HEK293 (cell line): ENCODE results near the gene NRSN2.

Source experiments
- CTCF ChIA-PET: fragments of 350-600 bp; formaldehyde crosslinking; extraction: SDS; loops from one replicate; lab custom pipeline; 2021; ENCODE audit warnings: antibody characterized with exemption; lab: Yijun Ruan, JAX
- POLR2A ChIA-PET: fragments of 300-600 bp; formaldehyde crosslinking; extraction: SDS; loops from one replicate; lab custom pipeline; 2020; ENCODE audit warnings: antibody characterized with exemption, inconsistent platforms; lab: Yijun Ruan, JAX
- H3K27ac ChIP-seq: fragments of 200-500 bp; sonication (Bioruptor generic); 2 replicates; pipeline ENCODE4 v1.5.1; 2014; ENCODE audit warnings: low read depth, low read length, control low read depth, inconsistent platforms; ENCODE audit errors: extremely low read depth
- H3K36me3 ChIP-seq, 2 experiments: fragments of 200-500 bp in 1 of 2; sonication (Bioruptor generic) in 1 of 2; 1 replicate in 1 of 2; 2 replicates in 1 of 2; pipeline ENCODE4 v1.5.1; 2014 to 2017; ENCODE audit warnings: inconsistent platforms in 2 of 2, low read length in 2 of 2; ENCODE audit not compliant: control insufficient read depth in 2 of 2, insufficient read depth in 1 of 2
- H3K4me1 ChIP-seq: fragments of 200-500 bp; sonication (Bioruptor generic); 2 replicates; pipeline ENCODE4 v1.5.1; 2014; ENCODE audit warnings: mild to moderate bottlenecking, low read length, inconsistent platforms; ENCODE audit not compliant: control insufficient read depth, insufficient read depth
- H3K4me3 ChIP-seq: 2 replicates; pipeline ENCODE4 v1.5.1; 2011; ENCODE audit warnings: low read depth, mild to moderate bottlenecking, control low read depth, low read length, moderate library complexity
- H3K9me3 ChIP-seq: fragments of 200-500 bp; sonication (Bioruptor generic); 2 replicates; pipeline ENCODE4 v1.5.1; 2014; ENCODE audit warnings: low read depth, low read length, inconsistent platforms; ENCODE audit not compliant: control insufficient read depth, insufficient read depth
- BCL6B ChIP-seq: fragments of 450-650 bp; formaldehyde crosslinking; IDR thresholded peaks from 2 replicates; pipeline ENCODE4 v1.5.1; 2017; ENCODE audit warnings: missing biosample characterization, missing genetic modification characterization
- KLF7 ChIP-seq: fragments of 450-650 bp; formaldehyde crosslinking; IDR thresholded peaks from 2 replicates; pipeline ENCODE4 v1.5.1; 2016; ENCODE audit warnings: missing biosample characterization, missing genetic modification characterization, borderline replicate concordance
- KLF9 ChIP-seq: fragments of 450-650 bp; formaldehyde crosslinking; IDR thresholded peaks from 2 replicates; pipeline ENCODE4 v1.5.1; 2016; ENCODE audit warnings: missing biosample characterization, missing genetic modification characterization, low read depth
- PRDM10 ChIP-seq: fragments of 450-650 bp; formaldehyde crosslinking; IDR thresholded peaks from 2 replicates; pipeline ENCODE4 v1.5.1; 2016; ENCODE audit warnings: missing biosample characterization, missing genetic modification characterization
- SCRT1 ChIP-seq: fragments of 450-650 bp; formaldehyde crosslinking; IDR thresholded peaks from 2 replicates; pipeline ENCODE4 v1.5.1; 2016; ENCODE audit warnings: missing biosample characterization, missing genetic modification characterization, borderline replicate concordance
- SP2 ChIP-seq: fragments of 450-650 bp; formaldehyde crosslinking; IDR thresholded peaks from 2 replicates; pipeline ENCODE4 v1.5.1; 2016; ENCODE audit warnings: missing biosample characterization, missing genetic modification characterization
- ZBTB10 ChIP-seq: fragments of 450-650 bp; formaldehyde crosslinking; IDR thresholded peaks from 2 replicates; pipeline ENCODE4 v1.5.1; 2016; ENCODE audit warnings: missing biosample characterization, missing genetic modification characterization
- ZBTB48 ChIP-seq: fragments of 450-650 bp; formaldehyde crosslinking; IDR thresholded peaks from 2 replicates; pipeline ENCODE4 v1.5.1; 2016; ENCODE audit warnings: missing biosample characterization, missing genetic modification characterization
- ZFHX2 ChIP-seq: fragments of 450-650 bp; formaldehyde crosslinking; conservative IDR thresholded peaks from 2 replicates; pipeline ENCODE4 v1.5.1; 2016; ENCODE audit warnings: missing biosample characterization, missing genetic modification characterization
- ZFP69B ChIP-seq: fragments of 450-650 bp; formaldehyde crosslinking; IDR thresholded peaks from 2 replicates; pipeline ENCODE4 v1.5.1; 2016; ENCODE audit warnings: missing biosample characterization, missing genetic modification characterization
- ZNF175 ChIP-seq: fragments of 450-650 bp; formaldehyde crosslinking; IDR thresholded peaks from 2 replicates; pipeline ENCODE4 v1.5.1; 2016; ENCODE audit warnings: missing biosample characterization, missing genetic modification characterization
- ZNF211 ChIP-seq: fragments of 450-650 bp; formaldehyde crosslinking; IDR thresholded peaks from 2 replicates; pipeline ENCODE4 v1.5.1; 2016; ENCODE audit warnings: low read depth, missing biosample characterization, missing genetic modification characterization
- ZNF37A ChIP-seq: fragments of 450-650 bp; IDR thresholded peaks from 2 replicates; pipeline ENCODE4 v1.5.1; 2018; ENCODE audit warnings: missing biosample characterization, missing genetic modification characterization
- ZNF433 ChIP-seq: fragments of 450-650 bp; formaldehyde crosslinking; IDR thresholded peaks from 2 replicates; pipeline ENCODE4 v1.5.1; 2016; ENCODE audit warnings: missing biosample characterization, missing genetic modification characterization, low read depth
- ZNF521 ChIP-seq: fragments of 450-650 bp; formaldehyde crosslinking; IDR thresholded peaks from 2 replicates; pipeline ENCODE4 v1.5.1; 2017; ENCODE audit warnings: missing biosample characterization, mild to moderate bottlenecking, missing genetic modification characterization
- ZNF529 ChIP-seq: fragments of 450-650 bp; formaldehyde crosslinking; IDR thresholded peaks from 2 replicates; pipeline ENCODE4 v1.5.1; 2017; ENCODE audit warnings: missing genetic modification characterization, missing biosample characterization; ENCODE audit not compliant: insufficient replicate concordance
- ZNF654 ChIP-seq: fragments of 450-650 bp; formaldehyde crosslinking; IDR thresholded peaks from 2 replicates; pipeline ENCODE4 v1.5.1; 2016; ENCODE audit warnings: low read depth, missing biosample characterization, missing genetic modification characterization
- ZNF670 ChIP-seq: fragments of 450-650 bp; formaldehyde crosslinking; IDR thresholded peaks from 2 replicates; pipeline ENCODE4 v1.5.1; 2016; ENCODE audit warnings: missing biosample characterization, missing genetic modification characterization, low read depth
- ZNF76 ChIP-seq: fragments of 450-650 bp; formaldehyde crosslinking; IDR thresholded peaks from 2 replicates; pipeline ENCODE4; 2016; ENCODE audit warnings: low read depth, missing biosample characterization, missing genetic modification characterization, borderline replicate concordance
- ZSCAN23 ChIP-seq: fragments of 450-650 bp; formaldehyde crosslinking; IDR thresholded peaks from 2 replicates; pipeline ENCODE4 v1.5.1; 2016; ENCODE audit warnings: missing biosample characterization, missing genetic modification characterization
- TF ChIP-seq, protein P1 (sequence below): fragments of 450-650 bp; formaldehyde crosslinking; IDR thresholded peaks from 2 replicates; pipeline ENCODE4 v1.5.1; 2016; ENCODE audit warnings: missing biosample characterization, missing genetic modification characterization
- TF ChIP-seq, protein P2 (sequence below): fragments of 450-650 bp; IDR thresholded peaks from 2 replicates; pipeline ENCODE4 v1.5.1; 2018; ENCODE audit warnings: missing biosample characterization, mild to moderate bottlenecking, missing genetic modification characterization

Gene NRSN2

DNA sequence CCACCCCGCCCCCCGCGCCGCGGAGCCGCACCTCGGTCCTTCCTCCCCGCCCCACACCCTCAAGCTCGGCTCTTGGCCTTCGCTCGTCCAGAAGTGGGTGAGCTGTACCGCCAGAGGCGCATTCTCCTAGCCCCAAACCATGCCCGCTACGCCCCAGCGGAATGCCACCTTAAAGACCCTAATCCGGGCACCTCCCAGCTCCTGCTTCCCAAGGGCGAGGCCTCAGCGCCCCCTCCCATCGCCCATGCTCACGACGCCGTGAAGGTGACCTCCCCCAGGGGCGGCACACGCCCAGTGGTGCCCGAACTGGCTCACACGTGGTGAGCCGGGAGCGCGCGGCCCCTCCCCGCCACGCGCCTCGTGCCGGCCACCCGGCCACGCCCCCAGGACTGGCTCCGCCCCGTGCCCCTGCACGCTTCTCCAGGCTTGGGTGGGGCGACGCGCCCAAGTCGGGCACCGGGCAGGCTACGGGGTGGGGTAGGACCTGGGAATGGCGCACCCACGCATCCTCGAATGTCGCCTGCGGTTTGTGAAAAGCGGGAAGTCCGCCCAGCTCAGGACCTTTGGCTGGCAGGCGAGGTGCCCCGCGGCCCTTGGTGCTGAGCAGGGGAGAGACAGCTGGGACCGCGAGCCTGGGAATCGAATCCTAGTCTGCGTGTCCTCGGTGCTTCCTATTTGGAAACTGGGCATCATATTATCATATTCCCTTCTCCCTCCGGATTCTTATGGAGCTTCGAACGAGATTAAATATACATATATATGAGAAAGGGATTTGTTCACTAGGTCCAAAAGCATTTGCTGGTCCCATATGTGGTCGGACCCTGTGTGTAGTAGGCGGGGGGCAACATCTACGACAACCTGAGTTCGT lies 22.5 kb upstream of the NRSN2 start (continued):
- TF ChIP-seq ZNF76 (tag by site-specific recombination) (peak; percentile 46; the same call in 1 of the 2 replicates), BCL6B (no peak)
- TF ChIP-seq, all 188 proteins: peak for 55

DNA sequence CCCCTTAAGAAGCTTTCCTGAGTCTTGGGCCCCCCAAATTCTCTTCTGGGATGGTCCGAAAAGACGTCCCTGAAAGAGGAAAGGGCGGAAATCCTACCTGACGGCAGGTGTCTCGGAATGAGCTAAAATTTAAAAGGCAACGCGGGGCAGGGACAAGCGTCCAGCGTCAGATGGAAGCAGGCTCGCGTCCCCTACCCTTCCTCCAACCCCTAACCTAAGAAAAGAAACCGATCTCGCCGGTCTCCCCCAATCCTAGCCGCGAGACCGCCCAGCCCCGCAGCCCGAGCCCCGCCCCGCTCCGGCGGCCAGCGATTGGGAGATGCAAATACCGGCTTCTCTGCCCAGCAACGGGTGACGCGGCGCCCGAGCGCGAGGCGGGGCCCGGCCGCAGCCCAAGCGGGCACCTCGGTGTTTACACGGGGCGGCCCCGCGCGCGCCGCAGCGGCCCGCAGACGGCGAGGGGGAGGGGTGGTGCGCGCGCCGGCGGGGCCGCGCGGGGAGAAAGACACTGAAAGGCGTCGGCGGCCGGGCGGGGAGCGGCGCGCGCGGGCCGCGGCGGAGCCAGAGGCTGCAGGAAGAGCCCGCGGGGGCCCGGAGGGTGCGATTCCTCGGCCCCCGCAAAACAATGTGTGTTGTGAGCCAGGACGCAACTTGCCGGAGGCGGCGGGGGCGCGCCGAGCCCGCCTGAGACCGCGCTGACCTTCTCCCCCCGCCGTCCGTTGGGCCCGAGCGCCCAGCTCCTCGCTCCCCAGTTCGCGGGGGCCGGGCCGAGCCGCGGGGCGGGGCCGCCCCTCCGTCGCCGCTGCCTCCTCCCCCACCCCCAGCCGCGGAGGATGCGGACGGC lies 21.6 kb upstream of the NRSN2 start, which contains the start of gene SOX12:
Gene SOX12 (plus strand): TSS at position 508 of the 844 bp plus-strand sequence. CDS start 373 bp downstream, outside the sequence.
- no peaks in the 10 kb centered on the region; the same call in 1 of the 2 replicates for H3K9me3 ChIP-seq
- H3K36me3 ChIP-seq, result peaks cover 0 to 5% of the 10 kb centered on the region in 2 experiments; a peak in 1 of 3 replicates
- peaks cover 13% of the 10 kb centered on the region for H3K4me1 ChIP-seq
- H3K4me3 ChIP-seq, result peak within 1 kb of the TSS; percentile 43
- ChIA-PET POLR2A (interaction anchor here (0.6 to 5.6 kb wide), 7 partner anchors 13 to 197 kb away, joined by 3 to 74 read pairs (median 4); partner anchors contain the start of genes NRSN2 and ZCCHC3), CTCF (interaction anchor here (0.9 to 1.4 kb wide), 3 partner anchors 14 to 26 kb away, joined by 3 to 5 read pairs (median 3); no protein-coding TSS in a partner anchor)
- peak within 1 kb of the TSS; percentile 99 for H3K27ac ChIP-seq
- peak; percentile 87 for TF ChIP-seq ZFHX2 (tag by site-specific recombination)
- TF ChIP-seq ZBTB10 (tag by site-specific recombination), result peak; percentile 26; the same call in 1 of the 2 replicates
- peak; percentile 17; the same call in 1 of the 2 replicates for TF ChIP-seq KLF9 (tag by site-specific recombination)
- TF ChIP-seq SCRT1 (tag by site-specific recombination), result no peak
- peak; percentile 93 for TF ChIP-seq PRDM10 (tag by site-specific recombination)
- TF ChIP-seq ZNF433 (tag by site-specific recombination), result no peak
- TF ChIP-seq ZNF654 (tag by site-specific recombination), result no peak
- no peak for TF ChIP-seq ZNF670 (tag by site-specific recombination)
- peak; percentile 49; the same call in 1 of the 2 replicates for TF ChIP-seq ZSCAN23
- no peak for TF ChIP-seq ZFP69B (tag by site-specific recombination)
- TF ChIP-seq, protein P1, sequence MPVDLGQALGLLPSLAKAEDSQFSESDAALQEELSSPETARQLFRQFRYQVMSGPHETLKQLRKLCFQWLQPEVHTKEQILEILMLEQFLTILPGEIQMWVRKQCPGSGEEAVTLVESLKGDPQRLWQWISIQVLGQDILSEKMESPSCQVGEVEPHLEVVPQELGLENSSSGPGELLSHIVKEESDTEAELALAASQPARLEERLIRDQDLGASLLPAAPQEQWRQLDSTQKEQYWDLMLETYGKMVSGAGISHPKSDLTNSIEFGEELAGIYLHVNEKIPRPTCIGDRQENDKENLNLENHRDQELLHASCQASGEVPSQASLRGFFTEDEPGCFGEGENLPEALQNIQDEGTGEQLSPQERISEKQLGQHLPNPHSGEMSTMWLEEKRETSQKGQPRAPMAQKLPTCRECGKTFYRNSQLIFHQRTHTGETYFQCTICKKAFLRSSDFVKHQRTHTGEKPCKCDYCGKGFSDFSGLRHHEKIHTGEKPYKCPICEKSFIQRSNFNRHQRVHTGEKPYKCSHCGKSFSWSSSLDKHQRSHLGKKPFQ, result no peak
- TF ChIP-seq ZNF175 (tag by site-specific recombination), result no peak
- TF ChIP-seq ZBTB48 (tag by site-specific recombination), result peak; percentile 90
- TF ChIP-seq ZNF529 (tag by site-specific recombination), result no peak
- TF ChIP-seq ZNF211 (tag by site-specific recombination), result no peak
- TF ChIP-seq KLF7 (tag by site-specific recombination), result peak; percentile 15; the same call in 1 of the 2 replicates
- TF ChIP-seq ZNF37A, result 0 out of 2 replicates have a peak, but pooled peaks have one; percentile 33
- TF ChIP-seq ZNF521 (tag by site-specific recombination), result no peak
- TF ChIP-seq, protein P2, sequence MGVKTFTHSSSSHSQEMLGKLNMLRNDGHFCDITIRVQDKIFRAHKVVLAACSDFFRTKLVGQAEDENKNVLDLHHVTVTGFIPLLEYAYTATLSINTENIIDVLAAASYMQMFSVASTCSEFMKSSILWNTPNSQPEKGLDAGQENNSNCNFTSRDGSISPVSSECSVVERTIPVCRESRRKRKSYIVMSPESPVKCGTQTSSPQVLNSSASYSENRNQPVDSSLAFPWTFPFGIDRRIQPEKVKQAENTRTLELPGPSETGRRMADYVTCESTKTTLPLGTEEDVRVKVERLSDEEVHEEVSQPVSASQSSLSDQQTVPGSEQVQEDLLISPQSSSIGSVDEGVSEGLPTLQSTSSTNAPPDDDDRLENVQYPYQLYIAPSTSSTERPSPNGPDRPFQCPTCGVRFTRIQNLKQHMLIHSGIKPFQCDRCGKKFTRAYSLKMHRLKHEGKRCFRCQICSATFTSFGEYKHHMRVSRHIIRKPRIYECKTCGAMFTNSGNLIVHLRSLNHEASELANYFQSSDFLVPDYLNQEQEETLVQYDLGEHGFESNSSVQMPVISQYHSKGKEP, result no peak
- peak; percentile 74 for TF ChIP-seq SP2
